ENCODE data around the gene LMNA. TPM values are rescaled to one million over a fixed set of nuclear protein-coding genes. Genes with fewer than 3 reads are reported as not detected.
"Not testable (repeated sequence)": the region's sequence is repeated elsewhere in the genome, so short reads cannot be mapped to it uniquely, and the experiment has no call there.

Gene LMNA
- total RNA-seq, 1 experiment from 2014 or later, result 580 TPM

GRCh38 chr1:156123356-156124196 lies 9.1 kb downstream of the LMNA start:
- Histone ChIP-seq H3F3A (ENCODE audit: insufficient read depth, low read depth) (peaks cover 94% of the 10 kb centered on the region), H3K79me2 (ENCODE audit: low read depth) (peaks cover 80% of the 10 kb centered on the region), H4K20me1 (ENCODE audit: insufficient read depth) (peaks cover 13% of the 10 kb centered on the region), H3K27ac (peak overlapping the region; percentile 98), H3K4me2 (peak overlapping the region; percentile 99), H3K36me3 (ENCODE audit: low read depth) (0 out of 2 replicates have a peak, but pooled peaks cover 9% of the 10 kb centered on the region), H3K4me1 (replicated peaks; ENCODE audit: insufficient read depth) (peaks cover 98% of the 10 kb centered on the region), H3K27me3 (ENCODE audit: insufficient read depth, low read depth) (no peaks in the 10 kb centered on the region), H3K4me3 (peak overlapping the region; percentile 56), H3K9me3 (ENCODE audit: insufficient read depth, low read depth) (no peaks in the 10 kb centered on the region), H2AFZ (no peak overlapping the region), H3K9me2 (ENCODE audit: insufficient read depth) (no peaks in the 10 kb centered on the region)
- CTCF ChIA-PET, result interaction anchor here (0.6 to 1.5 kb wide), 3 partner anchors 27 to 298 kb away, joined by 3 to 8 read pairs (median 4); partner anchors contain the start of gene ARHGEF2
- DNase-seq, result peak; percentile 94 to 95
- TF ChIP-seq CTCF (conservative IDR thresholded peaks at IDR 0.05), result peak; percentile 42; the same call in 1 of the 2 replicates
- no peak for TF ChIP-seq EZH2 (IDR thresholded peaks at IDR 0.05; ENCODE audit: low read depth)
- intact Hi-C loops (cut with micrococcal nuclease; ENCODE audit: unreplicated experiment), result loop anchor here (1.0 to 10.0 kb wide), 3 partner anchors 9 to 381 kb away; partner anchors contain the start of genes LMNA and MEF2D
- POLR2A ChIA-PET (ENCODE audit: unreplicated experiment), result interaction anchor here (0.6 to 1.5 kb wide), 5 partner anchors 17 to 995 kb away, joined by 3 to 18 read pairs (median 5); no protein-coding TSS in a partner anchor
- BruUV-seq (replicated peaks), result no TSS peak

GRCh38 chr1:156124557-156125483 lies 10.3 kb downstream of the LMNA start:
- intact Hi-C loops (cut with micrococcal nuclease; ENCODE audit: unreplicated experiment), result loop anchor here (10.0 kb wide), 1 partner anchor 380 kb away; the partner anchor contains the start of gene MEF2D
- peaks cover 98% of the 10 kb centered on the region for H3K4me1 ChIP-seq (replicated peaks; ENCODE audit: insufficient read depth)
- H4K20me1 ChIP-seq (ENCODE audit: insufficient read depth), result peaks cover 6% of the 10 kb centered on the region; the same call in 1 of the 2 replicates
- DNase-seq, result peak; percentile 72 to 74
- TSS peak; percentile 68 for BruUV-seq (replicated peaks)
- no peaks in the 10 kb centered on the region for H3K27me3 ChIP-seq (ENCODE audit: insufficient read depth, low read depth)
- peak overlapping the region; percentile 99 for H3K4me2 ChIP-seq
- POLR2A ChIA-PET (ENCODE audit: unreplicated experiment), result interaction anchor here (0.6 kb wide), 1 partner anchor 996 kb away, joined by 11 read pairs; no protein-coding TSS in a partner anchor
- no peak overlapping the region for H2AFZ ChIP-seq
- CTCF ChIA-PET, result interaction anchor here (0.6 kb wide), 1 partner anchor 32 kb away, joined by 3 read pairs; no protein-coding TSS in a partner anchor
- 0 out of 2 replicates have a peak, but pooled peaks cover 6% of the 10 kb centered on the region for H3K36me3 ChIP-seq (ENCODE audit: low read depth)
- no peaks in the 10 kb centered on the region for H3K9me3 ChIP-seq (ENCODE audit: insufficient read depth, low read depth)
- H3K9me2 ChIP-seq (ENCODE audit: insufficient read depth), result no peaks in the 10 kb centered on the region
- peak overlapping the region; percentile 98 for H3K27ac ChIP-seq
- TF ChIP-seq CTCF (conservative IDR thresholded peaks at IDR 0.05), result no peak
- TF ChIP-seq EZH2 (IDR thresholded peaks at IDR 0.05; ENCODE audit: low read depth), result no peak
- H3K79me2 ChIP-seq (ENCODE audit: low read depth), result peaks cover 80% of the 10 kb centered on the region
- peak overlapping the region; percentile 56; the same call in 1 of the 2 replicates for H3K4me3 ChIP-seq
- H3F3A ChIP-seq (ENCODE audit: insufficient read depth, low read depth), result peaks cover 99% of the 10 kb centered on the region

- Histone ChIP-seq H3K4me2 (peak overlapping the region; percentile 99), H3F3A (ENCODE audit: insufficient read depth, low read depth) (peaks cover 95% of the 10 kb centered on the region), H3K4me3 (peak overlapping the region; percentile 6; the same call in 1 of the 2 replicates), H3K27ac (peak overlapping the region; percentile 98), H3K79me2 (ENCODE audit: low read depth) (peaks cover 77% of the 10 kb centered on the region), H3K4me1 (replicated peaks; ENCODE audit: insufficient read depth) (peaks cover 96% of the 10 kb centered on the region)
- not testable (repeated sequence) for H2AFZ ChIP-seq; BruUV-seq (replicated peaks); H4K20me1 ChIP-seq (ENCODE audit: insufficient read depth); H3K9me3 ChIP-seq (ENCODE audit: insufficient read depth, low read depth); H3K27me3 ChIP-seq (ENCODE audit: insufficient read depth, low read depth); DNase-seq; H3K9me2 ChIP-seq (ENCODE audit: insufficient read depth); H3K36me3 ChIP-seq (ENCODE audit: low read depth)
- POLR2A ChIA-PET (ENCODE audit: unreplicated experiment), result interaction anchor here (2.0 kb wide), 2 partner anchors 10 to 21 kb away, joined by 11 to 21 read pairs; partner anchors contain the start of gene LMNA
- CTCF ChIA-PET, result interaction anchor here (0.6 to 1.0 kb wide), 2 partner anchors 28 to 33 kb away, joined by 3 read pairs; no protein-coding TSS in a partner anchor
- intact Hi-C loops (cut with micrococcal nuclease; ENCODE audit: unreplicated experiment), result loop anchor here (10.0 kb wide), 1 partner anchor 379 kb away; the partner anchor contains the start of gene MEF2D
These were observed 11.0 kb downstream of the LMNA start for GRCh38 chr1:156125544-156125943.

All from PC-9 (cell line).